Measurements from ENCODE around the gene ZCWPW2. TPM values are rescaled to one million over a fixed set of nuclear protein-coding genes. Genes with fewer than 3 reads are reported as not detected.

The ZCWPW2 gene
- total and polyA plus RNA-seq, 4 donors, result 0.15 to 0.23 (median 0.16) TPM

DNA sequence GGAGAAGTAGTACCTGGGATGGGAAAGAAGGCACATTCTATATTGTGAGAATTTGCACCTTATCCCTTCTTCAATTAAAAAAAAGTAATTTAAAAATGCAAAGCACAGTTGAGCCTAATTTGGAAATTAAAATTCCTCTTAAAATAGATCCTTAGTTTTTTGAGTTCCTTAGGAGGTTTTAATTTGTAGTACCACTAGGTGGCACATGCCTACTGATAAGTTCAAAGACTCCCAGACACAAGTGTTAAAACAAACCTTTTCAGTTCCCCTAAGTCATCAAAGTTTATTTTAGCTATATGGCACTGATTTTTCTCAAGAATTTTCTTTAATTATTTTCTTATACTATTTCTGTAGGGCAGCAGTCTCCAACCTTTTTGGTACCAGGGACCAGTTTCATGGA, 127.7 kb downstream of the ZCWPW2 start:
- no peak for TF ChIP-seq GABPA (IDR thresholded peaks at IDR 0.05 in 1 of 2, conservative IDR thresholded peaks at IDR 0.05 in 1 of 2)
- no peak for TF ChIP-seq JUND (IDR thresholded peaks at IDR 0.05)
- TF ChIP-seq, protein P1, sequence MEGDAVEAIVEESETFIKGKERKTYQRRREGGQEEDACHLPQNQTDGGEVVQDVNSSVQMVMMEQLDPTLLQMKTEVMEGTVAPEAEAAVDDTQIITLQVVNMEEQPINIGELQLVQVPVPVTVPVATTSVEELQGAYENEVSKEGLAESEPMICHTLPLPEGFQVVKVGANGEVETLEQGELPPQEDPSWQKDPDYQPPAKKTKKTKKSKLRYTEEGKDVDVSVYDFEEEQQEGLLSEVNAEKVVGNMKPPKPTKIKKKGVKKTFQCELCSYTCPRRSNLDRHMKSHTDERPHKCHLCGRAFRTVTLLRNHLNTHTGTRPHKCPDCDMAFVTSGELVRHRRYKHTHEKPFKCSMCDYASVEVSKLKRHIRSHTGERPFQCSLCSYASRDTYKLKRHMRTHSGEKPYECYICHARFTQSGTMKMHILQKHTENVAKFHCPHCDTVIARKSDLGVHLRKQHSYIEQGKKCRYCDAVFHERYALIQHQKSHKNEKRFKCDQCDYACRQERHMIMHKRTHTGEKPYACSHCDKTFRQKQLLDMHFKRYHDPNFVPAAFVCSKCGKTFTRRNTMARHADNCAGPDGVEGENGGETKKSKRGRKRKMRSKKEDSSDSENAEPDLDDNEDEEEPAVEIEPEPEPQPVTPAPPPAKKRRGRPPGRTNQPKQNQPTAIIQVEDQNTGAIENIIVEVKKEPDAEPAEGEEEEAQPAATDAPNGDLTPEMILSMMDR (IDR thresholded peaks at IDR 0.05; ENCODE audit: low read depth, low read length, missing input control), result peak; percentile 50
- peak; percentile 74 to 78 for TF ChIP-seq RAD21 (IDR thresholded peaks at IDR 0.05)
- H3K9me3 ChIP-seq (ENCODE audit: control insufficient read depth in 4 of 4, low read length in 3 of 4), result no peaks in the 10 kb centered on the region
- no peak overlapping the region for H3K9ac ChIP-seq (ENCODE audit: low read depth in 1 of 2, low read length in 2 of 2)
- H3K4me1 ChIP-seq (ENCODE audit: control insufficient read depth in 4 of 4, insufficient read depth in 4 of 4, low read length in 3 of 4), result no peaks in the 10 kb centered on the region
- DNase-seq (ENCODE audit: low spot score), result no peak
- H3K4me3 ChIP-seq (ENCODE audit: low read depth in 1 of 3, low read length in 3 of 3), result no peak overlapping the region
- no peaks in the 10 kb centered on the region for H3K36me3 ChIP-seq (ENCODE audit: control insufficient read depth in 4 of 4, insufficient read depth in 3 of 4, low read depth in 1 of 4, low read length in 3 of 4)
- no peak overlapping the region for H3K27ac ChIP-seq (ENCODE audit: low read depth in 1 of 2, low read length in 2 of 2)
- no peaks in the 10 kb centered on the region for H3K27me3 ChIP-seq (ENCODE audit: control insufficient read depth in 4 of 4, insufficient read depth in 4 of 4, low read length in 3 of 4)

DNA sequence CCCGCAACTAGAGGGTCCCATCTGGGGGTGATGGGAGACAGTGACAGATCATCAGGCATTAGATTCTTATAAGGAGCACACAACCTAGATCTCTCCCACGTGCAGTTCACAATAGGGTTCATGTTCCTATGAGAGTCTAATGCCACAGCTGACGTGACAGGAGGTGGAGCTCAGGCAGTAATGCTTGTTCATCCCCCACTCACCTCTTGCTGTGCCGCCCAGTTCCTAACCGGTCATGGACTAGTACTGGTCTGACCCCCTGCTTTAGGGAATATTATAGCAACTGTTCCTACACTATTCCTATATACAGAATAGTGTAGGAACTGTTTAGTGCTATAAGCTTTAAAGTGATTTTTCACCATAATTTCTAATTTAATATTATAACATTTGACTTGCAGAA, 128.2 kb downstream of the ZCWPW2 start:
- Histone ChIP-seq H3K4me3 (ENCODE audit: low read depth in 1 of 3, low read length in 3 of 3) (no peak overlapping the region), H3K27ac (ENCODE audit: low read depth in 1 of 2, low read length in 2 of 2) (no peak overlapping the region), H3K27me3 (ENCODE audit: control insufficient read depth in 4 of 4, insufficient read depth in 4 of 4, low read length in 3 of 4) (no peaks in the 10 kb centered on the region), H3K4me1 (ENCODE audit: control insufficient read depth in 4 of 4, insufficient read depth in 4 of 4, low read length in 3 of 4) (no peaks in the 10 kb centered on the region), H3K9ac (ENCODE audit: low read depth in 1 of 2, low read length in 2 of 2) (no peak overlapping the region), H3K9me3 (ENCODE audit: control insufficient read depth in 4 of 4, low read length in 3 of 4) (no peaks in the 10 kb centered on the region), H3K36me3 (ENCODE audit: control insufficient read depth in 4 of 4, insufficient read depth in 3 of 4, low read depth in 1 of 4, low read length in 3 of 4) (no peaks in the 10 kb centered on the region)
- 77% methylated on average over 5 of the region's 5 CpGs for WGBS
- TF ChIP-seq, protein P2, sequence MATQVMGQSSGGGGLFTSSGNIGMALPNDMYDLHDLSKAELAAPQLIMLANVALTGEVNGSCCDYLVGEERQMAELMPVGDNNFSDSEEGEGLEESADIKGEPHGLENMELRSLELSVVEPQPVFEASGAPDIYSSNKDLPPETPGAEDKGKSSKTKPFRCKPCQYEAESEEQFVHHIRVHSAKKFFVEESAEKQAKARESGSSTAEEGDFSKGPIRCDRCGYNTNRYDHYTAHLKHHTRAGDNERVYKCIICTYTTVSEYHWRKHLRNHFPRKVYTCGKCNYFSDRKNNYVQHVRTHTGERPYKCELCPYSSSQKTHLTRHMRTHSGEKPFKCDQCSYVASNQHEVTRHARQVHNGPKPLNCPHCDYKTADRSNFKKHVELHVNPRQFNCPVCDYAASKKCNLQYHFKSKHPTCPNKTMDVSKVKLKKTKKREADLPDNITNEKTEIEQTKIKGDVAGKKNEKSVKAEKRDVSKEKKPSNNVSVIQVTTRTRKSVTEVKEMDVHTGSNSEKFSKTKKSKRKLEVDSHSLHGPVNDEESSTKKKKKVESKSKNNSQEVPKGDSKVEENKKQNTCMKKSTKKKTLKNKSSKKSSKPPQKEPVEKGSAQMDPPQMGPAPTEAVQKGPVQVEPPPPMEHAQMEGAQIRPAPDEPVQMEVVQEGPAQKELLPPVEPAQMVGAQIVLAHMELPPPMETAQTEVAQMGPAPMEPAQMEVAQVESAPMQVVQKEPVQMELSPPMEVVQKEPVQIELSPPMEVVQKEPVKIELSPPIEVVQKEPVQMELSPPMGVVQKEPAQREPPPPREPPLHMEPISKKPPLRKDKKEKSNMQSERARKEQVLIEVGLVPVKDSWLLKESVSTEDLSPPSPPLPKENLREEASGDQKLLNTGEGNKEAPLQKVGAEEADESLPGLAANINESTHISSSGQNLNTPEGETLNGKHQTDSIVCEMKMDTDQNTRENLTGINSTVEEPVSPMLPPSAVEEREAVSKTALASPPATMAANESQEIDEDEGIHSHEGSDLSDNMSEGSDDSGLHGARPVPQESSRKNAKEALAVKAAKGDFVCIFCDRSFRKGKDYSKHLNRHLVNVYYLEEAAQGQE (IDR thresholded peaks at IDR 0.05), result no peak
- no peak for TF ChIP-seq YY1 (IDR thresholded peaks at IDR 0.05)
- TF ChIP-seq JUND (IDR thresholded peaks at IDR 0.05), result no peak
- TF ChIP-seq RXRA (IDR thresholded peaks at IDR 0.05), result no peak
- TF ChIP-seq, protein P1 (IDR thresholded peaks at IDR 0.05; ENCODE audit: low read depth, low read length, missing input control), result no peak
- TF ChIP-seq GABPA (IDR thresholded peaks at IDR 0.05 in 1 of 2, conservative IDR thresholded peaks at IDR 0.05 in 1 of 2), result no peak
- no peak for TF ChIP-seq SP1 (IDR thresholded peaks at IDR 0.05)
- TF ChIP-seq, protein P3, sequence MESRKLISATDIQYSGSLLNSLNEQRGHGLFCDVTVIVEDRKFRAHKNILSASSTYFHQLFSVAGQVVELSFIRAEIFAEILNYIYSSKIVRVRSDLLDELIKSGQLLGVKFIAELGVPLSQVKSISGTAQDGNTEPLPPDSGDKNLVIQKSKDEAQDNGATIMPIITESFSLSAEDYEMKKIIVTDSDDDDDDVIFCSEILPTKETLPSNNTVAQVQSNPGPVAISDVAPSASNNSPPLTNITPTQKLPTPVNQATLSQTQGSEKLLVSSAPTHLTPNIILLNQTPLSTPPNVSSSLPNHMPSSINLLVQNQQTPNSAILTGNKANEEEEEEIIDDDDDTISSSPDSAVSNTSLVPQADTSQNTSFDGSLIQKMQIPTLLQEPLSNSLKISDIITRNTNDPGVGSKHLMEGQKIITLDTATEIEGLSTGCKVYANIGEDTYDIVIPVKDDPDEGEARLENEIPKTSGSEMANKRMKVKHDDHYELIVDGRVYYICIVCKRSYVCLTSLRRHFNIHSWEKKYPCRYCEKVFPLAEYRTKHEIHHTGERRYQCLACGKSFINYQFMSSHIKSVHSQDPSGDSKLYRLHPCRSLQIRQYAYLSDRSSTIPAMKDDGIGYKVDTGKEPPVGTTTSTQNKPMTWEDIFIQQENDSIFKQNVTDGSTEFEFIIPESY (IDR thresholded peaks at IDR 0.05), result no peak
- TF ChIP-seq, protein P4, sequence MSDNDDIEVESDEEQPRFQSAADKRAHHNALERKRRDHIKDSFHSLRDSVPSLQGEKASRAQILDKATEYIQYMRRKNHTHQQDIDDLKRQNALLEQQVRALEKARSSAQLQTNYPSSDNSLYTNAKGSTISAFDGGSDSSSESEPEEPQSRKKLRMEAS (IDR thresholded peaks at IDR 0.05), result no peak
- no peak for TF ChIP-seq EGR1 (IDR thresholded peaks at IDR 0.05; ENCODE audit: low read depth in 2 of 2)
- TF ChIP-seq HNF4A (conservative IDR thresholded peaks at IDR 0.05), result no peak
- no peak for TF ChIP-seq RAD21 (IDR thresholded peaks at IDR 0.05)
- TF ChIP-seq TAF1 (conservative IDR thresholded peaks at IDR 0.05), result no peak
- TF ChIP-seq NR2F2 (IDR thresholded peaks at IDR 0.05), result no peak
- TF ChIP-seq, protein P5, sequence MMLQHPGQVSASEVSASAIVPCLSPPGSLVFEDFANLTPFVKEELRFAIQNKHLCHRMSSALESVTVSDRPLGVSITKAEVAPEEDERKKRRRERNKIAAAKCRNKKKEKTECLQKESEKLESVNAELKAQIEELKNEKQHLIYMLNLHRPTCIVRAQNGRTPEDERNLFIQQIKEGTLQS (IDR thresholded peaks at IDR 0.05), result no peak
- no peak for TF ChIP-seq FOXA1 (IDR thresholded peaks at IDR 0.05)
- TF ChIP-seq FOXA2 (IDR thresholded peaks at IDR 0.05), result no peak
- TF ChIP-seq HNF4G (IDR thresholded peaks at IDR 0.05), result no peak
- DNase-seq (ENCODE audit: low spot score), result no peak
